Measurements from ENCODE around the gene FHIT.

DNA sequence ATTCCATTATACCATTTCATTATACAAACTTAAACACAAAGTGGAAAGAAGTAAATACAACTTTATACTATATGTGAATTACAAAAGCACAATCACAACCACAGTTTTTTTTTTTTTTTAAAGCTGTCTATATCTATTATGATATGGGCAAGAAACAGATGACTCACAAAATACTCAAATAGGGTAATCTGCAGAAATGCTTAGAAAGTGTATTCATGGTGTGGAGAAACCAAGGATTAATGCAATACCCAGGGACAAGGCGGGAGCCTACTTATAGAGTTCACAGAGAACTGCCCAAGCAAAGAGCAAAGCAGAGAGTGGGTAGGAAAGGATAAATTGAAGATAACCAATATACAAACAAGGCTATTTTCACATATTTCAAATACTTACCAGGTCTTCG, 332.0 kb downstream of the FHIT start:
- TF ChIP-seq, protein P1, sequence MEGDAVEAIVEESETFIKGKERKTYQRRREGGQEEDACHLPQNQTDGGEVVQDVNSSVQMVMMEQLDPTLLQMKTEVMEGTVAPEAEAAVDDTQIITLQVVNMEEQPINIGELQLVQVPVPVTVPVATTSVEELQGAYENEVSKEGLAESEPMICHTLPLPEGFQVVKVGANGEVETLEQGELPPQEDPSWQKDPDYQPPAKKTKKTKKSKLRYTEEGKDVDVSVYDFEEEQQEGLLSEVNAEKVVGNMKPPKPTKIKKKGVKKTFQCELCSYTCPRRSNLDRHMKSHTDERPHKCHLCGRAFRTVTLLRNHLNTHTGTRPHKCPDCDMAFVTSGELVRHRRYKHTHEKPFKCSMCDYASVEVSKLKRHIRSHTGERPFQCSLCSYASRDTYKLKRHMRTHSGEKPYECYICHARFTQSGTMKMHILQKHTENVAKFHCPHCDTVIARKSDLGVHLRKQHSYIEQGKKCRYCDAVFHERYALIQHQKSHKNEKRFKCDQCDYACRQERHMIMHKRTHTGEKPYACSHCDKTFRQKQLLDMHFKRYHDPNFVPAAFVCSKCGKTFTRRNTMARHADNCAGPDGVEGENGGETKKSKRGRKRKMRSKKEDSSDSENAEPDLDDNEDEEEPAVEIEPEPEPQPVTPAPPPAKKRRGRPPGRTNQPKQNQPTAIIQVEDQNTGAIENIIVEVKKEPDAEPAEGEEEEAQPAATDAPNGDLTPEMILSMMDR (IDR thresholded peaks at IDR 0.05) = no peak
- no peak for TF ChIP-seq POLR2A (IDR thresholded peaks at IDR 0.05)

Measured in Peyer's patch (tissue), 4 donors.